RWPE2 (cell line): ENCODE measurements around the gene SYNGR4.

ENCODE experiments used
- ATAC-seq: fragments of 200-7000 bp; cut with Tn5 transposase; 3 replicates; pipeline ENCODE4 v1.9.1; 2021; ENCODE audit warnings: low read depth
- DNase-seq: peaks from one replicate; pipeline ENCODE4 v3.0.0-alpha.2; 2020; ENCODE audit warnings: low spot score
- H3K27ac ChIP-seq: fragments of 450-650 bp; 2 replicates; pipeline ENCODE4 v1.5.1; 2017; ENCODE audit warnings: mild to moderate bottlenecking; ENCODE audit not compliant: poor library complexity, severe bottlenecking
- H3K27me3 ChIP-seq: fragments of 250-450 bp; sonication (Bioruptor Pico); 2 replicates; pipeline ENCODE4 v1.5.1; 2021; ENCODE audit warnings: mild to moderate bottlenecking, moderate library complexity; ENCODE audit not compliant: insufficient read depth, poor library complexity, severe bottlenecking
- H3K36me3 ChIP-seq: fragments of 250-450 bp; sonication (Bioruptor Pico); 2 replicates; pipeline ENCODE4 v1.5.1; 2020; ENCODE audit warnings: low read depth, mild to moderate bottlenecking, moderate library complexity
- H3K4me1 ChIP-seq: fragments of 250-450 bp; sonication (Bioruptor Pico); 2 replicates; pipeline ENCODE4 v1.5.1; 2021; ENCODE audit warnings: mild to moderate bottlenecking, moderate library complexity; ENCODE audit not compliant: insufficient read depth, poor library complexity, severe bottlenecking
- H3K4me3 ChIP-seq: fragments of 250-450 bp; sonication (Bioruptor Pico); 2 replicates; pipeline ENCODE4 v1.5.1; 2021; ENCODE audit warnings: mild to moderate bottlenecking, moderate library complexity; ENCODE audit not compliant: severe bottlenecking
- H3K9me3 ChIP-seq: fragments of 250-450 bp; sonication (Bioruptor Pico); 2 replicates; pipeline ENCODE4 v1.5.1; 2021; ENCODE audit warnings: mild to moderate bottlenecking, moderate library complexity; ENCODE audit not compliant: severe bottlenecking
- CTCF ChIP-seq: fragments of 450-650 bp; IDR thresholded peaks from one replicate; pipeline ENCODE4 v1.5.1; 2017; ENCODE audit warnings: mild to moderate bottlenecking, moderate library complexity; ENCODE audit not compliant: poor library complexity, severe bottlenecking

The SYNGR4 gene

GRCh38 chr19:48342414-48342738, 21.8 kb upstream of the SYNGR4 start:
- no peak for TF ChIP-seq CTCF
- Histone ChIP-seq H3K4me1 (no peaks in the 10 kb centered on the region), H3K27ac (no peak overlapping the region), H3K36me3 (no peaks in the 10 kb centered on the region), H3K4me3 (no peak overlapping the region), H3K9me3 (no peaks in the 10 kb centered on the region), H3K27me3 (no peaks in the 10 kb centered on the region)
- ATAC-seq (no peak), DNase-seq (no peak)

- H3K27ac ChIP-seq: no peak overlapping the region
- no peak overlapping the region for H3K4me3 ChIP-seq
- no peaks in the 10 kb centered on the region for H3K27me3 ChIP-seq
- no peaks in the 10 kb centered on the region for H3K36me3 ChIP-seq
- H3K4me1 ChIP-seq: no peaks in the 10 kb centered on the region
- no peak for ATAC-seq
- H3K9me3 ChIP-seq: no peaks in the 10 kb centered on the region
- TF ChIP-seq CTCF: no peak
- DNase-seq: no peak
Observed at GRCh38 chr19:48342841-48343540, 21.2 kb upstream of the SYNGR4 start.

GRCh38 chr19:48344892-48345291, 19.3 kb upstream of the SYNGR4 start:
- H3K4me3 ChIP-seq: no peak overlapping the region
- no peak for ATAC-seq

GRCh38 chr19:48346191-48346590, 18.0 kb upstream of the SYNGR4 start:
- Histone ChIP-seq H3K27ac (no peak overlapping the region), H3K9me3 (no peaks in the 10 kb centered on the region), H3K36me3 (no peaks in the 10 kb centered on the region), H3K4me3 (no peak overlapping the region), H3K4me1 (no peaks in the 10 kb centered on the region), H3K27me3 (no peaks in the 10 kb centered on the region)
- TF ChIP-seq CTCF: no peak
- no peak for DNase-seq
- ATAC-seq: no peak

More at GRCh38 chr19:48344892-48345291, 19.3 kb upstream of the SYNGR4 start:
- no peak for DNase-seq
- no peak overlapping the region for H3K27ac ChIP-seq
- H3K4me1 ChIP-seq: no peaks in the 10 kb centered on the region
- no peaks in the 10 kb centered on the region for H3K9me3 ChIP-seq
- no peak for TF ChIP-seq CTCF
- H3K27me3 ChIP-seq: no peaks in the 10 kb centered on the region
- H3K36me3 ChIP-seq: no peaks in the 10 kb centered on the region

- Histone ChIP-seq H3K4me3 (no peak overlapping the region), H3K27me3 (no peaks in the 10 kb centered on the region), H3K27ac (no peak overlapping the region), H3K9me3 (no peaks in the 10 kb centered on the region), H3K4me1 (no peaks in the 10 kb centered on the region), H3K36me3 (no peaks in the 10 kb centered on the region)
- TF ChIP-seq CTCF: no peak
- DNase-seq (no peak), ATAC-seq (no peak)
Observed at GRCh38 chr19:48348045-48348444, 16.1 kb upstream of the SYNGR4 start.
